Stimulated activated CD8-positive, alpha-beta memory T cell treated with anti-CD3 and anti-CD28 coated beads, Interleukin-12 subunit alpha, Interleukin-12 subunit beta, amount 100 ng/mL, for 1 hour (primary cell): ENCODE data around the gene PON2.
"Not testable (repeated sequence)": the region's sequence is repeated elsewhere in the genome, so short reads cannot be mapped to it uniquely, and the experiment has no call there.

Experiments
- DNase-seq: peaks from one replicate; pipeline ENCODE4 v3.0.0-alpha.2; 2020; ENCODE audit warnings: low read depth

PON2 gene

DNA sequence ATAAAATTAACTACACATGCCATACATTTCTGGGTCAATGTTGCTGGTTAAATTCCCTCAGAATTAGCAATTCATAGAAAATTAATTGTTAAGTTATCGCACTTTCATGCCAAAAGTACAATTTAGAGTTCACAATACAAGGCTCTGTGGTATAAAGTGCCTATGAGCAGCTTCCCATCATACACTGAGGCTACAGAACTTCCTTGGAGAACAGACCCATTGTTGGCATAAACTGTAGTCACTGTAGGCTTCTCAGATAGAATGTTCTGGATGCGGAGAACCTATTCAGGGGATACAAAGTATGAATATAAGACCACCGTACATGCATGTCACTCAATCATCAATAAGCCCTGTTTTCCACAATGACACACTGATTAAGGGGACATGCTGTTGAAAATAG is 29.6 kb downstream of the PON2 start:
- DNase-seq: no peak

GRCh38 chr7:95404316-95404865 is 30.4 kb downstream of the PON2 start:
- no peak for DNase-seq

- DNase-seq: no peak
These were observed 36.5 kb downstream of the PON2 start for GRCh38 chr7:95398155-95398940.

DNA sequence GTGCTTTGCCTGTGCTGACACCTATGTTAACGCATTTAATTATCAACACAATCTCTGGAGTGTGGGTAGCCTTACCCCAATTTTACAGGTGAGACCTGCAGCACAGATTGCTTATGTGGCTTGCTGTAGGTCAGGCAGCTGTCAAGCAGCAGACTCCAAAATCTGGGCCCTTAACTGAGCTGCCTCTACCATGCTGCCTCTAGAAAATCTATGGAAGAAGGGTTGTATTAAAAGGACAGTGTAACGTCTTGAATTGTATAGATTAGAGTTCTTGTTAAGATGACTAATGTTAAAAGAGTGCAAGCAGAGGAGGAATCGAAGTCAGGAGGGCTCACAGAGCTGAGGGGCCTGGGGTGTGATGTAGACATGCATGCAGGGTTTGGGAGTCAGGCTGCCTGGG is 37.4 kb downstream of the PON2 start:
- DNase-seq: no peak

GRCh38 chr7:95396136-95397032 is 38.4 kb downstream of the PON2 start, which contains the start of gene PON3:
Gene PON3, minus strand, starts transcription at chr7:95396375. Its CDS starts 25 bp downstream, at chr7:95396350.
- DNase-seq: no peak

DNA sequence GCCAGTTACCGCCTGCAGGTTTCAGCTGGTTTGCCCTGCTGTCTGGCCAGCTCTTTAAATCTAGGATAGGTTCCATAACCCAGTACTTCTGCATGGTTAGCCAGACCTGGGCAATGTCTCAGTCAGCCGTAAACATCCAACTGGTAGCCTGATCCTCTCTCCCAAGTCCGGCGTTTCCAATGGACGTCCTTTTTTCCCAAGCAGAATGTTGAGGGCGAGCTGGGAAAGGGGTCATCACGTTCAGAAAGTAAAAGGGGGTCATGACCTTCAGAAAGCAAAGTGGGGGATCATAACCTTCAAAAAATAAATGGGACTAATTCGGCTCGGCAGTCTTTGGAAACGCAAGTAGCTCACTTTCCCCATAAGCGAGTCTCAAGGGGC is 39.1 kb downstream of the PON2 start:
- DNase-seq: no peak

DNA sequence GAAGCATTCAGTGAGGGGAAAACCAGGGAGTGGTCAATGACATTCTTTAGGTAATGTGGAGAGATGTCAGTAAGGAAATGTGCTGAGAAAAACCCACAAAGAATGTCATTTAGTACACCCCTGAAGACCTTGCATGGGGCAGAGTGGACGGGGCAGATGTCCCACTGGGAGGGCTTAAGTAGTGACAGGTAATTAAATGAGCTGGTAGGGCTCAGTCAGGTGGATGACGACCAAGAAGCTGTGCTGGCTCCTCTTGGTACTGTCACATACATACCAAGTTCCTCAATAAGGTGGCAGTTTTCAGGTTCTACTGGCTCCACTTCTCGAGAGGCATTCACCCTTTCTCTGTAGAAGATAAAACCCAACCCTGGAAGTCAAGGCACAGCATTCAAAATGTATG is 40.5 kb downstream of the PON2 start:
- DNase-seq: no peak

DNA sequence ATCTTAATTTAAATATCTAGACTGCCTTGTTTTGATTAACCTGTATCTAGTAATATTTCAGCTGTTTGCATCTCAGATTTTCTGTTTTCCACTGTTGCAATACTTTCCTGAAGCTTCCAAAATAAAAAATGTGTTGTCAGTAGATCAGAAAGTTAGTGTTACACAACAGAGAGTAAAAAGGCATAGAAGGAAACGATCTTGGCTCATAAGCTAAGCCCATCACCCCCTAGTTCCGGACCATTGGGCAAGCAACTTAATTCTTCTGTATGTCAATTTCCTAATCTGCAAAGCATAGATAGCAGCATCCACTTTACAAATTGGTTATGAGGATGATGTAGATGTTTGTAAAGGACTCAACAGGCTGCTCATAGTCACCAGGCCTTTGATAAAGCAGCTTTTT is 43.1 kb downstream of the PON2 start:
- no peak for DNase-seq

GRCh38 chr7:95389516-95389915 is 45.3 kb downstream of the PON2 start:
- DNase-seq: no peak

GRCh38 chr7:95379457-95379856 is 55.4 kb downstream of the PON2 start:
- DNase-seq: not testable (repeated sequence)

- no peak for DNase-seq
These were observed 58.0 kb downstream of the PON2 start for GRCh38 chr7:95376632-95377400.

DNA sequence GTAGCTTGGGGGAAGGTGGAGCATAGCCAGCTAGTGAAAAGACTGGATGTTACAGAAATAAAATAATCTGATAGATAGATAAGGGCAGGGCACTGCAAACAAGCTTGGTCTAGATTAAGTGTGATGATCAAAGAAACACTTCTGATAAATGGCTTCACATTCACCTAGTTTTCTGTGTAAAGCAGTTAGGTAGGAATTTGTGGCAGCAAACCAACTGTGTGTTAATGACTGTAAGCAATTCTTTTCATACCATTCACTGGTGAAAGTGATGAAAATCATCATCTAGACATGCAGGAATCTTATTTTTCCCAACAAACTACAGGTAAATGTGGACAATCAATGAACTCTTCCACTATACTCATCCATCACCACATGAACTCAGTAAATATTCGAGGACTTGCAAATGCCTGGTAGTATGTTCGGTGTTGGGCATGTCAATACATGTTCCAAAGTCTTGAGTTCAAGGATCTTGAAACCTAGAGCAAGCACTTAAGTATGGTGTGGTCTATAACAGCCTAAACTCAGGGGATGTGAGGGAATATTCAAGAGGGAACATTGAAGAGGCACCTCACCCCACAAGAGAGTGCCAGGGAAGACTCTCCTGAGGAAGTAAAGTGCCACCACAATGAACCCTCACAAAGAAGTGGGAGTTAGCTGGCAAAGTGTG is 59.1 kb downstream of the PON2 start:
- no peak for DNase-seq

DNA sequence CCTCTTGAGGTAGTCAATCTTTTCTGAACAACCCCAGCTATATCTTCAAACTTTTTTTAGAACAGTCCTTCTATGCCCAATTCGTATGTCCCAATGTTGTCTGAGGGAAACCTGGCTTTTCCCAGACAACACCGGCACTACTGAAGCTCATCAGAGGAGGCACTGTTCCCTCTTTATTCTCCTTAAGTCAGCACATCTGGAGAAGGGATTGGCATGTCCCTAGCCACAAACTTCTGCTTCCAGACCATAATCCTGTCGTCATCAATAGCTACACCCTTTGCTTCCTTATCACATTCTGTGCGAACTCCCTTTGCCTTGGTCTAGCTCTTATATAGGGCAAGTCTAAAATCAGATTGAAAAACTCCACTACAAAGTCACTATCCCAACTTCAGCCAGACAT is 61.5 kb downstream of the PON2 start:
- no peak for DNase-seq

- DNase-seq: no peak
These were observed 66.6 kb downstream of the PON2 start for GRCh38 chr7:95368235-95368634.

- no peak for DNase-seq
These were observed 67.2 kb downstream of the PON2 start for GRCh38 chr7:95367606-95368005.

DNA sequence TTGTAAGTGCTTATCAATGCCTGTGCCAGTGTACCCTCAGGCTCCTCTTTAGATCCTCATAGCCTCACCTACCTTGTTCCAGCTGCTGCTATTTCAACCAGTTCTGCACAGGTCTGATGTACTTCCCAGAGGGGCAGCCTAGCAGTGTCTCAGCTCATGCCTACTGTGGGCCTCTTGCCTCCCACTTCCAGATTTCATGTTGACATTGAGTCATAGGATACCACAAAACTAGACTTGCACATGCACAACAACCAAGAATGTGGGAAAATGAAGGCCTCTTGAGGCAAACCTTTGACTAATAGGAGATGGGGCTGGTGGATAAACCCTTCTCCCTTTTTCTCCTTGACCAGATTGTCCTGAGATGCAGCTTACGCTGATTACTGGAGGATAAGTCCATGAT is 69.7 kb downstream of the PON2 start:
- no peak for DNase-seq

- no peak for DNase-seq
These were observed 77.2 kb downstream of the PON2 start for GRCh38 chr7:95357623-95358022.
